HepG2 (cell line): ENCODE data around the gene ANTXR1. TPM values are rescaled to one million over a fixed set of nuclear protein-coding genes. Genes with fewer than 3 reads are reported as not detected.

Source experiments
- ADNP ChIP-seq: sonication (generic); formaldehyde crosslinking; IDR thresholded peaks from 2 replicates; pipeline ENCODE4 v1.4.0; 2020; ENCODE audit warnings: missing genetic modification reagents
- CCDC6 ChIP-seq: sonication (generic); formaldehyde crosslinking; IDR thresholded peaks from 2 replicates; pipeline ENCODE4 v1.8.1; 2022; ENCODE audit warnings: mild to moderate bottlenecking, missing genetic modification reagents, moderate library complexity
- DNMT3B ChIP-seq: conservative IDR thresholded peaks from 2 replicates; pipeline ENCODE4 v1.6.1; 2016; ENCODE audit warnings: missing biosample characterization, control low read depth
- DZIP1 ChIP-seq: sonication (generic); formaldehyde crosslinking; IDR thresholded peaks from 2 replicates; pipeline ENCODE4 v1.5.0; 2020; ENCODE audit warnings: mild to moderate bottlenecking, missing genetic modification reagents
- FOXO1 ChIP-seq: sonication (generic); formaldehyde crosslinking; IDR thresholded peaks from 2 replicates; pipeline ENCODE4 v1.4.0; 2020; ENCODE audit warnings: missing genetic modification reagents
- HDAC6 ChIP-seq: fragments of 200-600 bp; sonication (generic); IDR thresholded peaks from 2 replicates; pipeline ENCODE4 v1.7.0; 2017; ENCODE audit warnings: mild to moderate bottlenecking, antibody characterized with exemption, low read length, low read depth
- MAX ChIP-seq: IDR thresholded peaks from 2 replicates; pipeline ENCODE4 v1.6.1; 2012; ENCODE audit warnings: inconsistent platforms
- MXD4 ChIP-seq: IDR thresholded peaks from 2 replicates; pipeline ENCODE4 v1.6.1; 2016; ENCODE audit warnings: mild to moderate bottlenecking, missing biosample characterization, missing genetic modification reagents
- NAIF1 ChIP-seq: sonication (generic); formaldehyde crosslinking; IDR thresholded peaks from 2 replicates; pipeline ENCODE4 v1.5.0; 2020; ENCODE audit warnings: mild to moderate bottlenecking, missing genetic modification reagents, borderline replicate concordance
- PRDM4 ChIP-seq: sonication (generic); formaldehyde crosslinking; IDR thresholded peaks from 2 replicates; pipeline ENCODE4 v1.9.0; 2021; ENCODE audit warnings: missing genetic modification reagents, borderline replicate concordance
- SOX13 ChIP-seq, 3 experiments: fragments of 450-650 bp in 1 of 3; sonication (generic) in 1 of 3; formaldehyde crosslinking in 1 of 3; IDR thresholded peaks in 2 of 3; conservative IDR thresholded peaks in 1 of 3; 2 replicates each; pipeline versions ENCODE4 v1.5.0 to v1.6.1; 2016 to 2020; ENCODE audit warnings: antibody characterized with exemption in 1 of 3, mild to moderate bottlenecking in 1 of 3, missing compliant biosample characterization in 1 of 3, missing genetic modification reagents in 1 of 3, moderate library complexity in 1 of 3
- ZNF382 ChIP-seq: sonication (generic); formaldehyde crosslinking; IDR thresholded peaks from 2 replicates; pipeline ENCODE4 v1.5.0; 2020; ENCODE audit warnings: missing genetic modification reagents, mild to moderate bottlenecking, borderline replicate concordance
- ZNF549 ChIP-seq: sonication (generic); formaldehyde crosslinking; IDR thresholded peaks from 2 replicates; pipeline ENCODE4 v1.5.0; 2020; ENCODE audit warnings: missing genetic modification reagents
- ZNF569 ChIP-seq: sonication (generic); formaldehyde crosslinking; IDR thresholded peaks from 2 replicates; pipeline ENCODE4 v1.5.0; 2020; ENCODE audit warnings: mild to moderate bottlenecking, missing genetic modification reagents, moderate library complexity, borderline replicate concordance
- ZNF670 ChIP-seq: sonication (generic); formaldehyde crosslinking; IDR thresholded peaks from 2 replicates; pipeline ENCODE4 v1.8.0; 2022; ENCODE audit warnings: mild to moderate bottlenecking, missing genetic modification reagents, borderline replicate concordance
- ZNF75D ChIP-seq: sonication (generic); formaldehyde crosslinking; IDR thresholded peaks from 2 replicates; pipeline ENCODE4 v1.8.1; 2023; ENCODE audit warnings: missing genetic modification reagents, mild to moderate bottlenecking, borderline replicate concordance
- polyA plus RNA-seq, 8 experiments: library from polyadenylated mRNA; depleted of rRNA in 3 of 8; stranded (reverse) in 7 of 8; unstranded in 1 of 8; fragments of >200 nt; fragmentation: Illumina TruSeq in 4 of 8; extraction: Trizol in 4 of 8; gene quantifications; 2 replicates each; pipeline versions ENCODE4 v1.2.1 to v1.2.3, GENCODE V29; 2011 to 2016; ENCODE audit warnings: low read depth in 4 of 8, missing spikeins in 1 of 8, mixed read lengths in 1 of 8; ENCODE audit not compliant: insufficient read depth in 1 of 8
- total RNA-seq, 5 experiments: library from RNA; depleted of rRNA; stranded (reverse); fragments of >200 nt; fragmentation: Illumina TruSeq; extraction: Trizol; gene quantifications; 2 replicates each; pipeline ENCODE4 v1.2.3, GENCODE V29; 2016; ENCODE audit warnings: low read depth in 1 of 5
- TF ChIP-seq, protein P1 (sequence below), 2 experiments: sonication (generic) in 1 of 2; formaldehyde crosslinking in 1 of 2; IDR thresholded peaks; 2 replicates each; pipeline versions ENCODE4 v1.4.0 to v1.6.1; 2016 to 2020; ENCODE audit warnings: borderline replicate concordance in 1 of 2, low read depth in 1 of 2, mild to moderate bottlenecking in 1 of 2, missing genetic modification reagents in 1 of 2
- TF ChIP-seq, protein P2 (sequence below): sonication (generic); formaldehyde crosslinking; conservative IDR thresholded peaks from 2 replicates; pipeline ENCODE4 v1.5.0; 2020; ENCODE audit warnings: missing genetic modification reagents

ANTXR1 gene
- total and polyA plus RNA-seq, 2 of the 13 experiments (the other 11 are each of a cell fraction or from before 2014, with no cell fraction given): 4.5 to 12.7 TPM

GRCh38 chr2:69200107-69200520, 187.1 kb downstream of the ANTXR1 start (continued):
- TF ChIP-seq, protein P1, sequence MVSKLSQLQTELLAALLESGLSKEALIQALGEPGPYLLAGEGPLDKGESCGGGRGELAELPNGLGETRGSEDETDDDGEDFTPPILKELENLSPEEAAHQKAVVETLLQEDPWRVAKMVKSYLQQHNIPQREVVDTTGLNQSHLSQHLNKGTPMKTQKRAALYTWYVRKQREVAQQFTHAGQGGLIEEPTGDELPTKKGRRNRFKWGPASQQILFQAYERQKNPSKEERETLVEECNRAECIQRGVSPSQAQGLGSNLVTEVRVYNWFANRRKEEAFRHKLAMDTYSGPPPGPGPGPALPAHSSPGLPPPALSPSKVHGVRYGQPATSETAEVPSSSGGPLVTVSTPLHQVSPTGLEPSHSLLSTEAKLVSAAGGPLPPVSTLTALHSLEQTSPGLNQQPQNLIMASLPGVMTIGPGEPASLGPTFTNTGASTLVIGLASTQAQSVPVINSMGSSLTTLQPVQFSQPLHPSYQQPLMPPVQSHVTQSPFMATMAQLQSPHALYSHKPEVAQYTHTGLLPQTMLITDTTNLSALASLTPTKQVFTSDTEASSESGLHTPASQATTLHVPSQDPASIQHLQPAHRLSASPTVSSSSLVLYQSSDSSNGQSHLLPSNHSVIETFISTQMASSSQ (IDR thresholded peaks at IDR 0.05; ENCODE audit: low read depth): no peak
- TF ChIP-seq, protein P1 (CRISPR knock-in tag; IDR thresholded peaks at IDR 0.05; ENCODE audit: borderline replicate concordance): no peak
- TF ChIP-seq PRDM4 (CRISPR knock-in tag) (no peak), DZIP1 (CRISPR knock-in tag) (no peak), MAX (peak; percentile 82), ZNF569 (no peak), ZNF382 (no peak), ZNF670 (CRISPR knock-in tag) (no peak), DNMT3B (CRISPR knock-in tag) (no peak), CCDC6 (CRISPR knock-in tag) (peak; percentile 48; the same call in 1 of the 2 replicates), NAIF1 (CRISPR knock-in tag) (no peak), MXD4 (0 out of 2 replicates have a peak, but pooled peaks have one; percentile 43), ZNF549 (CRISPR knock-in tag) (no peak), SOX13 (IDR thresholded peaks at IDR 0.05) (no peak), SOX13 (CRISPR knock-in tag; conservative IDR thresholded peaks at IDR 0.05 in 1 of 2, IDR thresholded peaks at IDR 0.05 in 1 of 2) (peak in 1 of 2 experiments; percentile 75; a peak in 2 of 4 replicates), HDAC6 (no peak), ADNP (CRISPR knock-in tag) (no peak), FOXO1 (CRISPR knock-in tag) (peak; percentile 79), ZNF75D (CRISPR knock-in tag) (no peak)
- TF ChIP-seq, protein P2, sequence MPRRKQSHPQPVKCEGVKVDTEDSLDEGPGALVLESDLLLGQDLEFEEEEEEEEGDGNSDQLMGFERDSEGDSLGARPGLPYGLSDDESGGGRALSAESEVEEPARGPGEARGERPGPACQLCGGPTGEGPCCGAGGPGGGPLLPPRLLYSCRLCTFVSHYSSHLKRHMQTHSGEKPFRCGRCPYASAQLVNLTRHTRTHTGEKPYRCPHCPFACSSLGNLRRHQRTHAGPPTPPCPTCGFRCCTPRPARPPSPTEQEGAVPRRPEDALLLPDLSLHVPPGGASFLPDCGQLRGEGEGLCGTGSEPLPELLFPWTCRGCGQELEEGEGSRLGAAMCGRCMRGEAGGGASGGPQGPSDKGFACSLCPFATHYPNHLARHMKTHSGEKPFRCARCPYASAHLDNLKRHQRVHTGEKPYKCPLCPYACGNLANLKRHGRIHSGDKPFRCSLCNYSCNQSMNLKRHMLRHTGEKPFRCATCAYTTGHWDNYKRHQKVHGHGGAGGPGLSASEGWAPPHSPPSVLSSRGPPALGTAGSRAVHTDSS (CRISPR knock-in tag): no peak
